SU-DHL-6 (cell line): ENCODE data around the gene ACTN1.

Experiments
- EZH2phosphoT487 ChIP-seq: fragments of 200-600 bp; sonication (generic), shearing (Covaris generic); conservative IDR thresholded peaks from 2 replicates; pipeline ENCODE4 v1.6.1; 2018; ENCODE audit warnings: mild to moderate bottlenecking, antibody characterized with exemption, low read length, moderate library complexity, mixed read lengths
- TF ChIP-seq, protein P1 (sequence below): fragments of 200-600 bp; sonication (generic); IDR thresholded peaks from one replicate; pipeline ENCODE4 v1.5.1; 2017; ENCODE audit warnings: antibody characterized with exemption, mild to moderate bottlenecking, low read length, moderate library complexity; ENCODE audit not compliant: insufficient read depth, poor library complexity, severe bottlenecking

DNA sequence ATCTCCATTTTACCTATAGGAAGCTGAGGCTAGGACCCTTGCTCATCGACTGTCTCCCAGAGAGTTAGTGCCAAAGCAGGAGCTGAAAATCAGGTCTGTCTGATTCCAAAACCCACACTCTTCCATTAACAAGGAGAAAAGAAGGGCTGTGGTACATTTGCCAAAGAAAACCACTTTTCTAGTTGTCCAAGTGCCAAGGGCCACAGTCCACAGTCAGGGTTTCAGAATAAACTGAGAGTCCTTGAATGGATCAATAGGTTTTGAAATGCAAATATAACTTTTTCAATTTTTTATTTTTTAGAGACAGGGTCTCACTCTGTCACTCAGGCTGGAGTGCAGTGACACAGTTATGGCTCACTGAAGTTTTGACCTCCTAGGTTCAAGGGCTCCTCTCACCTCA lies 130.8 kb downstream of the ACTN1 start:
- TF ChIP-seq, protein P1, sequence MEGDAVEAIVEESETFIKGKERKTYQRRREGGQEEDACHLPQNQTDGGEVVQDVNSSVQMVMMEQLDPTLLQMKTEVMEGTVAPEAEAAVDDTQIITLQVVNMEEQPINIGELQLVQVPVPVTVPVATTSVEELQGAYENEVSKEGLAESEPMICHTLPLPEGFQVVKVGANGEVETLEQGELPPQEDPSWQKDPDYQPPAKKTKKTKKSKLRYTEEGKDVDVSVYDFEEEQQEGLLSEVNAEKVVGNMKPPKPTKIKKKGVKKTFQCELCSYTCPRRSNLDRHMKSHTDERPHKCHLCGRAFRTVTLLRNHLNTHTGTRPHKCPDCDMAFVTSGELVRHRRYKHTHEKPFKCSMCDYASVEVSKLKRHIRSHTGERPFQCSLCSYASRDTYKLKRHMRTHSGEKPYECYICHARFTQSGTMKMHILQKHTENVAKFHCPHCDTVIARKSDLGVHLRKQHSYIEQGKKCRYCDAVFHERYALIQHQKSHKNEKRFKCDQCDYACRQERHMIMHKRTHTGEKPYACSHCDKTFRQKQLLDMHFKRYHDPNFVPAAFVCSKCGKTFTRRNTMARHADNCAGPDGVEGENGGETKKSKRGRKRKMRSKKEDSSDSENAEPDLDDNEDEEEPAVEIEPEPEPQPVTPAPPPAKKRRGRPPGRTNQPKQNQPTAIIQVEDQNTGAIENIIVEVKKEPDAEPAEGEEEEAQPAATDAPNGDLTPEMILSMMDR: no peak
- TF ChIP-seq EZH2phosphoT487: no peak
